Body of pancreas (tissue), 4 donors: ENCODE results near the gene ST3GAL5. TPM values are rescaled to one million over a fixed set of nuclear protein-coding genes. Genes with fewer than 3 reads are reported as not detected.

ENCODE experiments used
- ATAC-seq: fragments of 150-250 bp; one replicate; pipeline ENCODE4 v1.9.1; 2016
- DNase-seq, 4 donors: peaks; one replicate each; pipeline ENCODE4 v3.0.0-alpha.2; 2019
- H3K27ac ChIP-seq, 4 donors: fragments of 200-600 bp; sonication (generic); 1 replicate in 3 of 4; 2 replicates in 1 of 4; pipeline versions ENCODE4 v1.5.1 to v1.6.1; 2016 to 2019; ENCODE audit warnings: mild to moderate bottlenecking in 1 of 4, mixed read lengths in 1 of 4, moderate library complexity in 1 of 4
- H3K27me3 ChIP-seq, 2 donors: fragments of 200-600 bp; sonication (generic); one replicate each; pipeline ENCODE4 v1.6.0; 2016; ENCODE audit warnings: mild to moderate bottlenecking in 1 of 2
- H3K36me3 ChIP-seq, 2 donors: fragments of 200-600 bp; sonication (generic); replicated peaks in 1 of 2; 2 replicates each; pipeline ENCODE4 v1.5.1; 2016; ENCODE audit warnings: low read depth in 2 of 2; ENCODE audit not compliant: insufficient read depth in 1 of 2
- H3K4me1 ChIP-seq: fragments of 200-600 bp; sonication (generic); one replicate; pipeline ENCODE4 v1.6.0; 2016
- H3K4me3 ChIP-seq, 2 donors: fragments of 200-600 bp; sonication (generic); 1 replicate in 1 of 2; 2 replicates in 1 of 2; pipeline ENCODE4 v1.5.1; 2016 to 2019
- H3K9me3 ChIP-seq, 3 donors: fragments of 200-600 bp; sonication (generic); 1 replicate in 2 of 3; 2 replicates in 1 of 3; pipeline ENCODE4 v1.5.1; 2016
- CTCF ChIP-seq, 7 experiments: fragments of 450-650 bp in 4 of 7; fragments of 200-600 bp in 3 of 7; sonication (generic) in 3 of 7; IDR thresholded peaks; one replicate each; pipeline ENCODE4 v1.5.1; 2016 to 2019; ENCODE audit warnings: antibody characterized with exemption in 7 of 7
- POLR2A ChIP-seq, 3 donors: fragments of 450-650 bp; IDR thresholded peaks; one replicate each; pipeline ENCODE4 v1.6.1; 2016; ENCODE audit warnings: antibody characterized with exemption in 3 of 3, mild to moderate bottlenecking in 2 of 3
- WGBS, 2 donors: methylation state at CpG; one replicate each; pipeline ENCODE4 v1.1.5; 2017; 5-methylcytosine and 5-hydroxymethylcytosine counted together
- intact Hi-C: fragments of 100-400 bp; cut with DNase I; formaldehyde crosslinking; loops from one replicate; pipeline ENCODE4 v1.15.1; 2023
- total RNA-seq, 2 donors: library from RNA; depleted of rRNA; stranded (reverse); fragments of >200 nt; gene quantifications; one replicate each; pipeline ENCODE4 v1.1.0, GENCODE V29; 2016

The ST3GAL5 gene
- total RNA-seq, 2 donors from 2014 or later = 8.6 to 18.8 TPM

- intact Hi-C loops = no loop called here
- H3K9me3 ChIP-seq = no peaks in the 10 kb centered on the region
- H3K4me3 ChIP-seq = no peak overlapping the region
- DNase-seq (no peak), ATAC-seq (no peak)
- H3K36me3 ChIP-seq = no peaks in the 10 kb centered on the region
- TF ChIP-seq POLR2A (IDR thresholded peaks at IDR 0.05) = no peak
- TF ChIP-seq CTCF (IDR thresholded peaks at IDR 0.05) = no peak
- 85 to 93% methylated on average over 3 of the region's 3 CpGs for WGBS, 2 donors
- peaks cover 14% of the 10 kb centered on the region for H3K4me1 ChIP-seq
- no peak overlapping the region for H3K27ac ChIP-seq
- H3K27me3 ChIP-seq = no peaks in the 10 kb centered on the region
Observed at GRCh38 chr2:85807756-85808155, 81.0 kb downstream of the ST3GAL5 start.

- no peaks in the 10 kb centered on the region for H3K9me3 ChIP-seq
- DNase-seq (no peak), ATAC-seq (peak; percentile 91)
- H3K27ac ChIP-seq = peak overlapping the region in 2 of 4 donors; percentile 39 to 44
- peaks cover 14% of the 10 kb centered on the region for H3K4me1 ChIP-seq
- intact Hi-C loops = no loop called here
- H3K36me3 ChIP-seq = no peaks in the 10 kb centered on the region
- no peak overlapping the region for H3K4me3 ChIP-seq
- WGBS, 2 donors = 42 to 48% methylated on average over 4 of the region's 4 CpGs
- no peak for TF ChIP-seq POLR2A (IDR thresholded peaks at IDR 0.05)
- peak in 1 of 7 experiments; percentile 4 for TF ChIP-seq CTCF (IDR thresholded peaks at IDR 0.05)
- H3K27me3 ChIP-seq = no peaks in the 10 kb centered on the region
Observed at GRCh38 chr2:85806358-85807118, 82.3 kb downstream of the ST3GAL5 start.

GRCh38 chr2:85804583-85804982 is 84.2 kb downstream of the ST3GAL5 start:
- TF ChIP-seq POLR2A (IDR thresholded peaks at IDR 0.05) (no peak), CTCF (IDR thresholded peaks at IDR 0.05) (peak in 6 of 7 experiments; percentile 46 to 57 (median 51))
- H3K4me1 ChIP-seq = peaks cover 14% of the 10 kb centered on the region
- H3K9me3 ChIP-seq = no peaks in the 10 kb centered on the region
- intact Hi-C loops = no loop called here
- DNase-seq = no peak
- no peak overlapping the region for H3K4me3 ChIP-seq
- H3K36me3 ChIP-seq = no peaks in the 10 kb centered on the region
- H3K27ac ChIP-seq = no peak overlapping the region
- H3K27me3 ChIP-seq = no peaks in the 10 kb centered on the region
- ATAC-seq = no peak
- WGBS, 2 donors = 0% methylated on average over 1 of the region's 1 CpG

- no peaks in the 10 kb centered on the region for H3K9me3 ChIP-seq
- 62 to 74% methylated on average over 8 to 10 of the region's 10 CpGs for WGBS, 2 donors
- peak in 1 of 4 donors; percentile 10 for DNase-seq
- H3K36me3 ChIP-seq = no peaks in the 10 kb centered on the region
- intact Hi-C loops = no loop called here
- ATAC-seq = no peak
- no peak overlapping the region for H3K27ac ChIP-seq
- no peaks in the 10 kb centered on the region for H3K27me3 ChIP-seq
- H3K4me3 ChIP-seq = no peak overlapping the region
- H3K4me1 ChIP-seq = peaks cover 14% of the 10 kb centered on the region
- TF ChIP-seq CTCF (IDR thresholded peaks at IDR 0.05) (no peak), POLR2A (IDR thresholded peaks at IDR 0.05) (no peak)
Observed at GRCh38 chr2:85803704-85804425, 84.9 kb downstream of the ST3GAL5 start.
